SHP77 treated with DMSO at 0.1 percent for 48 hours (cell line): ENCODE data around the gene STRA8.
"Not testable (repeated sequence)": the region's sequence is repeated elsewhere in the genome, so short reads cannot be mapped to it uniquely, and the experiment has no call there.

Experiments
- DNase-seq: peaks from one replicate; lab custom pipeline; 2025; lab: John Stamatoyannopoulos, UW

Gene STRA8

GRCh38 chr7:135205850-135206249, 27.8 kb upstream of the STRA8 start:
- DNase-seq = no peak

- DNase-seq = no peak
Measured at GRCh38 chr7:135206941-135207391, 26.7 kb upstream of the STRA8 start.

GRCh38 chr7:135207406-135208101, 26.1 kb upstream of the STRA8 start:
- DNase-seq = no peak

- no peak for DNase-seq
Measured at GRCh38 chr7:135208102-135208793, 25.4 kb upstream of the STRA8 start.

- no peak for DNase-seq
Measured at GRCh38 chr7:135209225-135209834, 24.3 kb upstream of the STRA8 start.

- DNase-seq = no peak
Measured at GRCh38 chr7:135210888-135211178, 22.8 kb upstream of the STRA8 start.

- peak; percentile 71 for DNase-seq
Measured at GRCh38 chr7:135211179-135211945, 22.3 kb upstream of the STRA8 start, which contains the start of gene WDR91. Gene WDR91 (minus strand): TSS chr7:135211526. CDS start chr7:135211502, 24 bp downstream.

GRCh38 chr7:135211946-135212685, 21.5 kb upstream of the STRA8 start:
- DNase-seq = not testable (repeated sequence)

GRCh38 chr7:135213831-135214230, 19.8 kb upstream of the STRA8 start:
- DNase-seq = no peak

GRCh38 chr7:135215180-135215579, 18.5 kb upstream of the STRA8 start:
- DNase-seq = no peak

- DNase-seq = no peak
Measured at GRCh38 chr7:135215698-135216097, 17.9 kb upstream of the STRA8 start.

- DNase-seq = no peak
Measured at GRCh38 chr7:135217645-135218509, 15.8 kb upstream of the STRA8 start.

- DNase-seq = no peak
Measured at GRCh38 chr7:135224027-135224426, 9.6 kb upstream of the STRA8 start.

- DNase-seq = no peak
Measured at GRCh38 chr7:135231686-135232085, 2.0 kb upstream of the STRA8 start.

GRCh38 chr7:135232087-135232486, 1.6 kb upstream of the STRA8 start:
- no peak for DNase-seq

GRCh38 chr7:135232720-135233119, 918 bp upstream of the STRA8 start:
- DNase-seq = no peak

- DNase-seq = not testable (repeated sequence)
Measured at GRCh38 chr7:135234095-135234494, 457 bp downstream of the STRA8 start.

- DNase-seq = no peak
Measured at GRCh38 chr7:135234727-135235126, 1.1 kb downstream of the STRA8 start.

- DNase-seq = no peak
Measured at GRCh38 chr7:135235841-135236240, 2.2 kb downstream of the STRA8 start.

- no peak for DNase-seq
Measured at GRCh38 chr7:135236727-135237126, 3.1 kb downstream of the STRA8 start.
